ENCODE data around the gene EMILIN1. TPM values are rescaled to one million over a fixed set of nuclear protein-coding genes. Genes with fewer than 3 reads are reported as not detected.

EMILIN1 gene
- total and polyA plus RNA-seq, 9 donors: 8.6 to 321 (median 183) TPM

DNA sequence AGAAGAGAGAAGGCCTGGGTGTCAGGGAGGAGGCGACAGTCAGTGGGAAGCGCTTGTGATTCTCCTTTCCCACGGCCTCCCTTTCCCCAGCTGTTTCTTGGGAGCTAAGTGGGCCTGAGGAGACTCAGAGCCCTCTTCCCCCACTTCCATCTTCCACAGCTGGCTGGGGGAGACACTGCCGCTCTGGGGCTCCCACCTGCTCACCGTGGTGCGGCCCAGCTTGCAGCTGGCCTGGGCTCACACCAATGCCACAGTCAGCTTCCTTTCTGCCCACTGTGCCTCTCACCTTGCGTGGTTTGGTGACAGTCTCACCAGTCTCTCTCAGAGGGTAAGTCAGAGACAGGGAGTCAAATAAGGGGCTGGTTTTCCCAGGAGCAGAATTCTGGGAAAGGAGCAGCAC, 38.5 kb upstream of the EMILIN1 start:
- intact Hi-C loops (cut with DNase I): loop anchor here in 3 of 4 donors (5.0 to 10.0 kb wide), 2 partner anchors 45 to 47 kb away; partner anchors contain the start of gene KHK (in 3 of the 3)
- WGBS, 3 donors: 89 to 92% (median 90%) methylated on average over 7 of the region's 7 CpGs

DNA sequence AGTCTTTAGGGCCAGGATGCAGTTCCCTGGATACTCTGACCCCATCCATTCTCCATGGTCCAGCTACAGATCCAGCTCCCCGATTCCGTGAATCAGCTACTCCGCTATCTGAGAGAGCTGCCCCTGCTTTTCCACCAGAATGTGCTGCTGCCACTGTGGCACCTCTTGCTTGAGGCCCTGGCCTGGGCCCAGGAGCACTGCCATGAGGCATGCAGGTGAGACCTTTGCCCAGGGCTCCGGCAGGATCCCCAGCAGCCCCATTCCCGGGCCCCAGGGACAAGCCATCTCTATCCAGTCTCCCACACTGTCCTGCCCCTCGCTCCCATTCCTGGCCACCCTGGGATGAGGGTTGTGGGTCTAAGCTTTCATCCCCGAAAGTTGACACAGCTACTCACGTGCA, 38.1 kb upstream of the EMILIN1 start:
- no peak overlapping the region for H3K27ac ChIP-seq
- H3K27me3 ChIP-seq: no peaks in the 10 kb centered on the region
- H3K9me3 ChIP-seq: no peaks in the 10 kb centered on the region
- intact Hi-C loops (cut with DNase I): loop anchor here in 1 of 4 donors (5.0 kb wide), 1 partner anchor 47 kb away; the partner anchor contains the start of gene KHK
- no peaks in the 10 kb centered on the region for H3K4me1 ChIP-seq (ENCODE audit: insufficient read depth)
- no peaks in the 10 kb centered on the region for H3K36me3 ChIP-seq
- DNase-seq: no peak
- TF ChIP-seq, protein P1, sequence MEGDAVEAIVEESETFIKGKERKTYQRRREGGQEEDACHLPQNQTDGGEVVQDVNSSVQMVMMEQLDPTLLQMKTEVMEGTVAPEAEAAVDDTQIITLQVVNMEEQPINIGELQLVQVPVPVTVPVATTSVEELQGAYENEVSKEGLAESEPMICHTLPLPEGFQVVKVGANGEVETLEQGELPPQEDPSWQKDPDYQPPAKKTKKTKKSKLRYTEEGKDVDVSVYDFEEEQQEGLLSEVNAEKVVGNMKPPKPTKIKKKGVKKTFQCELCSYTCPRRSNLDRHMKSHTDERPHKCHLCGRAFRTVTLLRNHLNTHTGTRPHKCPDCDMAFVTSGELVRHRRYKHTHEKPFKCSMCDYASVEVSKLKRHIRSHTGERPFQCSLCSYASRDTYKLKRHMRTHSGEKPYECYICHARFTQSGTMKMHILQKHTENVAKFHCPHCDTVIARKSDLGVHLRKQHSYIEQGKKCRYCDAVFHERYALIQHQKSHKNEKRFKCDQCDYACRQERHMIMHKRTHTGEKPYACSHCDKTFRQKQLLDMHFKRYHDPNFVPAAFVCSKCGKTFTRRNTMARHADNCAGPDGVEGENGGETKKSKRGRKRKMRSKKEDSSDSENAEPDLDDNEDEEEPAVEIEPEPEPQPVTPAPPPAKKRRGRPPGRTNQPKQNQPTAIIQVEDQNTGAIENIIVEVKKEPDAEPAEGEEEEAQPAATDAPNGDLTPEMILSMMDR (IDR thresholded peaks at IDR 0.05): no peak
- no peak for TF ChIP-seq POLR2A (IDR thresholded peaks at IDR 0.05)
- TF ChIP-seq EP300 (IDR thresholded peaks at IDR 0.05): no peak
- H3K4me3 ChIP-seq: no peak overlapping the region
- WGBS, 3 donors: 87 to 90% (median 88%) methylated on average over 8 of the region's 8 CpGs

More for the DNA sequence above, 38.5 kb upstream of the EMILIN1 start:
- Histone ChIP-seq H3K9me3 (no peaks in the 10 kb centered on the region), H3K27ac (no peak overlapping the region), H3K36me3 (no peaks in the 10 kb centered on the region), H3K4me1 (ENCODE audit: insufficient read depth) (no peaks in the 10 kb centered on the region), H3K4me3 (no peak overlapping the region), H3K27me3 (no peaks in the 10 kb centered on the region)
- TF ChIP-seq, protein P1 (IDR thresholded peaks at IDR 0.05): no peak
- TF ChIP-seq EP300 (IDR thresholded peaks at IDR 0.05) (no peak), POLR2A (IDR thresholded peaks at IDR 0.05) (no peak)
- no peak for DNase-seq

- TF ChIP-seq, protein P1 (IDR thresholded peaks at IDR 0.05): no peak
- TF ChIP-seq EP300 (IDR thresholded peaks at IDR 0.05) (no peak), POLR2A (IDR thresholded peaks at IDR 0.05) (no peak)
- no peaks in the 10 kb centered on the region for H3K36me3 ChIP-seq
- H3K27ac ChIP-seq: no peak overlapping the region
- intact Hi-C loops (cut with DNase I): loop anchor here in 1 of 4 donors (5.0 kb wide), 1 partner anchor 46 kb away; the partner anchor contains the start of gene KHK
- H3K4me3 ChIP-seq: no peak overlapping the region
- WGBS, 3 donors: 38 to 43% (median 41%) methylated on average over 5 of the region's 5 CpGs
- H3K27me3 ChIP-seq: no peaks in the 10 kb centered on the region
- H3K9me3 ChIP-seq: no peaks in the 10 kb centered on the region
- H3K4me1 ChIP-seq (ENCODE audit: insufficient read depth): no peaks in the 10 kb centered on the region
- DNase-seq: no peak
Measured at GRCh38 chr2:27041752-27042151, 36.7 kb upstream of the EMILIN1 start.

DNA sequence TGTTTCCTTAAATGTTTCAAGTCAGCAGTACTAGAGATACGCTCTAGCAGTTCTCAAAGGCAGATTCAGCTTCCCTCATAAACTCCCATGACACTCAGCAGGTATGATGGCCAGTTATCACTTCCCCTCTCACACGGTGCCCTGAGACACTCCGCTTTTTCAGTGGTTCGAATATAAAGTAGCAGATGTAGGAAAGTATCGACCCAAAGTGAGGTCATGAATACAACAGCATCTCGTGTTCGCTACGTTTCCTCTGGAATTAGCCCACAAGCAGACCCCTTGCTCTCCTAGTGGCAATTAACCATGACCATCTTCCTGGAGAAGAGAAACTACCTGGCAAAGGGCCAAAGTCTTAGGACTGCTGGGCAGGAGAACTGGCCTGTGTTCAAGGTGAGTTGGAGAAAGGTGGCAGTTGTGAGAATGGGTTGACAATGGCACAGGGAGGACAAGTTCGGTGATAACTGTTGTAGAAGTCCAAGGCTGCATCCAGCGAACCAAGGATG, 36.2 kb upstream of the EMILIN1 start:
- H3K9me3 ChIP-seq: no peaks in the 10 kb centered on the region
- no peak for DNase-seq
- H3K36me3 ChIP-seq: no peaks in the 10 kb centered on the region
- no peak overlapping the region for H3K4me3 ChIP-seq
- no peak overlapping the region for H3K27ac ChIP-seq
- 63 to 74% (median 72%) methylated on average over 10 of the region's 10 CpGs for WGBS, 3 donors
- TF ChIP-seq, protein P1 (IDR thresholded peaks at IDR 0.05): no peak
- TF ChIP-seq POLR2A (IDR thresholded peaks at IDR 0.05) (no peak), EP300 (IDR thresholded peaks at IDR 0.05) (no peak)
- no peaks in the 10 kb centered on the region for H3K27me3 ChIP-seq
- intact Hi-C loops (cut with DNase I): loop anchor here in 1 of 4 donors (5.0 kb wide), 1 partner anchor 45 kb away; the partner anchor contains the start of gene KHK
- no peaks in the 10 kb centered on the region for H3K4me1 ChIP-seq (ENCODE audit: insufficient read depth)
